COLO668 (cell line): ENCODE measurements around the gene EPPIN.
"Not testable (repeated sequence)": the region's sequence is repeated elsewhere in the genome, so short reads cannot be mapped to it uniquely, and the experiment has no call there.

ENCODE experiments used
- DNase-seq: peaks from one replicate; lab custom pipeline; 2025; ENCODE audit not compliant: unreplicated experiment; lab: John Stamatoyannopoulos, UW

EPPIN gene

GRCh38 chr20:45547206-45547770 lies at the start of gene EPPIN:
TSS of gene EPPIN (minus strand) at chr20:45547401. CDS start at chr20:45547357, 44 bp downstream.
- DNase-seq, result no peak

GRCh38 chr20:45595235-45595634 lies 48.0 kb upstream of the EPPIN start:
- DNase-seq, result no peak

- DNase-seq, result no peak
Measured at GRCh38 chr20:45593498-45593897, 46.3 kb upstream of the EPPIN start.

GRCh38 chr20:45592574-45593189 lies 45.5 kb upstream of the EPPIN start:
- peak; percentile 52 for DNase-seq

- DNase-seq, result no peak
Measured at GRCh38 chr20:45589725-45590124, 42.5 kb upstream of the EPPIN start.

GRCh38 chr20:45588800-45589199 lies 41.6 kb upstream of the EPPIN start:
- DNase-seq, result no peak

GRCh38 chr20:45585986-45586385 lies 38.8 kb upstream of the EPPIN start:
- DNase-seq, result not testable (repeated sequence)

GRCh38 chr20:45584294-45584693 lies 37.1 kb upstream of the EPPIN start:
- DNase-seq, result not testable (repeated sequence)

GRCh38 chr20:45583502-45583901 lies 36.3 kb upstream of the EPPIN start:
- no peak for DNase-seq

GRCh38 chr20:45581702-45582101 lies 34.5 kb upstream of the EPPIN start:
- DNase-seq, result no peak

GRCh38 chr20:45579184-45579583 lies 32.0 kb upstream of the EPPIN start, which contains the start of gene WFDC8:
TSS of gene WFDC8 (minus strand) at chr20:45579284. CDS start at chr20:45579247, 37 bp downstream.
- no peak for DNase-seq

GRCh38 chr20:45578231-45578630 lies 31.0 kb upstream of the EPPIN start:
- no peak for DNase-seq

- DNase-seq, result no peak
Measured at GRCh38 chr20:45576995-45577394, 29.8 kb upstream of the EPPIN start.

- no peak for DNase-seq
Measured at GRCh38 chr20:45575931-45576330, 28.7 kb upstream of the EPPIN start.

- DNase-seq, result not testable (repeated sequence)
Measured at GRCh38 chr20:45569650-45570049, 22.4 kb upstream of the EPPIN start.

- DNase-seq, result no peak
Measured at GRCh38 chr20:45564760-45565276, 17.6 kb upstream of the EPPIN start.

GRCh38 chr20:45555198-45555597 lies 8.0 kb upstream of the EPPIN start:
- DNase-seq, result no peak

- DNase-seq, result peak; percentile 28
Measured at GRCh38 chr20:45552456-45552855, 5.3 kb upstream of the EPPIN start.

- DNase-seq, result no peak
Measured at GRCh38 chr20:45550765-45551164, 3.6 kb upstream of the EPPIN start.

- DNase-seq, result no peak
Measured at GRCh38 chr20:45548410-45548809, 1.2 kb upstream of the EPPIN start.

GRCh38 chr20:45545754-45546453 lies 1.3 kb downstream of the EPPIN start:
- DNase-seq, result no peak

GRCh38 chr20:45545351-45545750 lies 1.9 kb downstream of the EPPIN start:
- no peak for DNase-seq
